Neural progenitor cell (in vitro differentiated cells): ENCODE data around the gene NR1H2. TPM values are rescaled to one million over a fixed set of nuclear protein-coding genes. Genes with fewer than 3 reads are reported as not detected.

Experiments used
- DNase-seq: peaks from one replicate; pipeline ENCODE4 v3.0.0-alpha.2; 2016; ENCODE audit warnings: low spot score
- H2AFZ ChIP-seq: fragments of 200-600 bp; sonication (generic); replicated peaks from 2 replicates; pipeline ENCODE4 v1.6.1; 2016; ENCODE audit warnings: antibody characterized with exemption
- H3F3A ChIP-seq: fragments of 200-600 bp; sonication (generic); 2 replicates; pipeline ENCODE4 v1.6.1; 2016; ENCODE audit warnings: antibody characterized with exemption, low read depth
- H3K27ac ChIP-seq: fragments of 200-600 bp; sonication (generic); 2 replicates; pipeline ENCODE4 v1.5.1; 2016; ENCODE audit warnings: mild to moderate bottlenecking
- H3K27me3 ChIP-seq: fragments of 200-600 bp; sonication (generic); 2 replicates; pipeline ENCODE4 v1.6.1; 2016; ENCODE audit warnings: mild to moderate bottlenecking, moderate library complexity
- H3K36me3 ChIP-seq: fragments of 200-600 bp; sonication (generic); 2 replicates; pipeline ENCODE4 v1.5.1; 2016
- H3K4me1 ChIP-seq: fragments of 200-600 bp; sonication (generic); 2 replicates; pipeline ENCODE4 v1.6.1; 2016; ENCODE audit warnings: mixed run types
- H3K4me2 ChIP-seq: fragments of 200-600 bp; sonication (generic); 2 replicates; pipeline ENCODE4 v1.6.1; 2016
- H3K4me3 ChIP-seq: fragments of 200-600 bp; sonication (generic); 2 replicates; pipeline ENCODE4 v1.5.1; 2016
- H3K79me2 ChIP-seq: fragments of 200-600 bp; sonication (generic); 2 replicates; pipeline ENCODE4 v1.6.1; 2016; ENCODE audit warnings: low read depth
- H3K9ac ChIP-seq: fragments of 200-600 bp; sonication (generic); 2 replicates; pipeline ENCODE4 v1.6.1; 2016
- H3K9me3 ChIP-seq: fragments of 200-600 bp; sonication (generic); 2 replicates; pipeline ENCODE4 v1.5.1; 2016; ENCODE audit warnings: low read depth
- H4K20me1 ChIP-seq: fragments of 200-600 bp; sonication (generic); 2 replicates; pipeline ENCODE4 v1.6.1; 2016; ENCODE audit warnings: low read depth
- H3K27ac Mint-ChIP-seq: 3 replicates; pipeline ENCODE4 v1.8.0; 2021; ENCODE audit warnings: mixed read lengths
- H3K27me3 Mint-ChIP-seq: 2 replicates; pipeline ENCODE4 v1.8.0; 2022; ENCODE audit warnings: low read depth, mild to moderate bottlenecking, inconsistent platforms, moderate library complexity, mixed read lengths; ENCODE audit not compliant: insufficient read depth
- H3K36me3 Mint-ChIP-seq: 3 replicates; pipeline ENCODE4 v1.8.0; 2021; ENCODE audit warnings: mixed read lengths
- H3K4me1 Mint-ChIP-seq: 3 replicates; pipeline ENCODE4 v1.8.0; 2021; ENCODE audit warnings: mixed read lengths
- H3K4me3 Mint-ChIP-seq: 3 replicates; pipeline ENCODE4 v1.8.0; 2021; ENCODE audit warnings: mild to moderate bottlenecking, moderate library complexity, mixed read lengths
- H3K9me3 Mint-ChIP-seq: 3 replicates; pipeline ENCODE4 v1.8.0; 2020; ENCODE audit warnings: mixed read lengths
- CTCF ChIP-seq: fragments of 200-600 bp; sonication (generic); IDR thresholded peaks from 2 replicates; pipeline ENCODE4 v1.5.1; 2017; ENCODE audit warnings: antibody characterized with exemption, mild to moderate bottlenecking
- EZH2 ChIP-seq: fragments of 200-600 bp; sonication (generic); IDR thresholded peaks from 2 replicates; pipeline ENCODE4 v1.6.1; 2017; ENCODE audit warnings: antibody characterized with exemption, mild to moderate bottlenecking, moderate library complexity
- EZH2phosphoT487 ChIP-seq: fragments of 200-600 bp; sonication (generic); IDR thresholded peaks from 2 replicates; pipeline ENCODE4 v1.6.1; 2017; ENCODE audit warnings: antibody characterized with exemption
- total RNA-seq: library from RNA; depleted of rRNA; stranded (reverse); fragments of >200 nt; gene quantifications from 2 replicates; pipeline ENCODE4 v1.2.3, GENCODE V29; 2015; ENCODE audit warnings: low replicate concordance

NR1H2 gene
- total RNA-seq, 1 donor from 2014 or later: 25.4 TPM

- DNase-seq: no peak
- Histone ChIP-seq H3K27me3 (peaks cover 35% of the 10 kb centered on the region), H3K79me2 (no peaks in the 10 kb centered on the region), H3K36me3 (no peaks in the 10 kb centered on the region), H3K4me2 (no peak overlapping the region), H3K9me3 (no peaks in the 10 kb centered on the region), H3K4me3 (no peak overlapping the region), H3K27ac (no peak overlapping the region), H3K9ac (no peak overlapping the region), H2AFZ (no peak overlapping the region), H3F3A (no peaks in the 10 kb centered on the region), H3K4me1 (peaks cover 7% of the 10 kb centered on the region), H4K20me1 (peaks cover 3% of the 10 kb centered on the region)
- no peaks in the 10 kb centered on the region for H3K9me3 Mint-ChIP-seq
- no peak overlapping the region for H3K4me3 Mint-ChIP-seq
- H3K27me3 Mint-ChIP-seq: peaks cover 17% of the 10 kb centered on the region
- no peak overlapping the region for H3K27ac Mint-ChIP-seq
- H3K4me1 Mint-ChIP-seq: peaks cover 12% of the 10 kb centered on the region
- no peak for TF ChIP-seq EZH2phosphoT487
- H3K36me3 Mint-ChIP-seq: no peaks in the 10 kb centered on the region
Measured at GRCh38 chr19:50422397-50423278, 46.4 kb downstream of the NR1H2 start.

DNA sequence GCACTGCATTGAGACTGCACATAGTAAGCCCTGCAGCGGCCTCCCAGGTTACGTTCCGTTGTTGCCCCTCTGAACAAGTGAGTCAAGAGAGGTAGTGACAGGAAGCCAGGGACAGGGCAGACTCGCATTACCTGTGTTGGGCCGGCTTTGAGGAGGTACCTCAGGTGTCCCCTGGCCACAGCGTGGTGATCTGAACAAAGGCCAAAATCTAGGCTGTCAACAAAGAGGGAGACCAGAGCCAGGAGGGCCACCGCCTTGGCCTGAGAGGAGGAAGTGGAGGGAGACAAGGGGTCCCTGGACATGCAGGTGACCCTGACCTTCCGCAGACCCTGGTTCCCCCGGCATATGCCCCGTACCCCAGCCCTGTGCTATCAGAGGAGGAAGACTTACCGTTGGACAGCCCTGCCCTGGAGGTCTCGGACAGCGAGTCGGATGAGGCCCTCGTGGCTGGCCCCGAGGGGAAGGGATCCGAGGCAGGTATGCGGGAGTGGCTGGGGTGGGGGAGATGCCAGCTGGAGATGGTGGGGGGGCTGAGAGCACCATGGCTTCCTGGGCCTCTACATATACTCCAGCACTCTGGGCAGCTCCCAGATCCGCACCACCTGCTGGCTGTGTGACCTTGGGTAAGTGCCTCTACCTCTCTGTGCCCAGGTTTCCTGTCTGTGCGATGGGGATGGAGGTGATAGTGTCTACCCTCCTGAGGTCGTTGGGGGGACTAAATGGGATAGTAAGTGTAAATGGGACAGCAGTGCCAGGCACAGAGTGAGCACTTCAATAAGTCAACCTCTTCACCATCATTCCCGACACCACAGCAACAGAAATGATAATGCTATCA is 47.2 kb downstream of the NR1H2 start:
- Histone ChIP-seq H3F3A (no peaks in the 10 kb centered on the region), H2AFZ (no peak overlapping the region), H3K79me2 (no peaks in the 10 kb centered on the region), H4K20me1 (no peaks in the 10 kb centered on the region), H3K4me3 (no peak overlapping the region), H3K27ac (no peak overlapping the region), H3K36me3 (no peaks in the 10 kb centered on the region), H3K4me2 (no peak overlapping the region), H3K27me3 (peaks cover 38% of the 10 kb centered on the region), H3K4me1 (peaks cover 6% of the 10 kb centered on the region), H3K9ac (no peak overlapping the region), H3K9me3 (no peaks in the 10 kb centered on the region)
- no peak overlapping the region for H3K4me3 Mint-ChIP-seq
- no peak overlapping the region for H3K27ac Mint-ChIP-seq
- no peaks in the 10 kb centered on the region for H3K36me3 Mint-ChIP-seq
- no peak for TF ChIP-seq EZH2phosphoT487
- TF ChIP-seq EZH2: no peak
- TF ChIP-seq CTCF: no peak
- H3K9me3 Mint-ChIP-seq: no peaks in the 10 kb centered on the region
- no peak for DNase-seq
- peaks cover 17% of the 10 kb centered on the region for H3K27me3 Mint-ChIP-seq
- H3K4me1 Mint-ChIP-seq: peaks cover 10% of the 10 kb centered on the region

DNA sequence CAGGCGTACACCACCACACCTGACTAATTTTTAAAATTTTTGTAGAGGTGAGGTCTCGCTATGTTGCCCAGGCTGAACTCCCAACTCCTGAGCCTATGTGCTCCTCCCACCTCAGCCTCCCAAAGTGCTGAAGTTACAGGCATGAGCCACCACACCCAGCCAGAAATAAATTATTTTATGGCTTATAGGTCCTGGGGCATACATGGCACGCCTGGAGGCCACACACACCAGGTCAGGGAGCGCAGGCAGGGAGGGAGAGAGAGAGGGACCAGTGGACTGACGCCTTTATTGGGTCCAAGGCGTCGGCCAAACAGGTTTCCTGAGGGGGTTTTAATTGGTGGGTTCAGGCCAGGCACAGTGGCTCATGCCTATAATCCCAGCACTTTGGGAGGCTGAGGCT is 49.3 kb downstream of the NR1H2 start:
- no peaks in the 10 kb centered on the region for H3K36me3 Mint-ChIP-seq
- no peak overlapping the region for H3K4me3 Mint-ChIP-seq
- H3K27ac Mint-ChIP-seq: no peak overlapping the region
- DNase-seq: no peak
- Histone ChIP-seq H3K4me1 (no peaks in the 10 kb centered on the region), H4K20me1 (no peaks in the 10 kb centered on the region), H3K79me2 (no peaks in the 10 kb centered on the region), H3K9me3 (no peaks in the 10 kb centered on the region), H3K4me3 (no peak overlapping the region), H3K36me3 (no peaks in the 10 kb centered on the region), H3K9ac (no peak overlapping the region), H3F3A (peaks cover 4% of the 10 kb centered on the region), H3K27me3 (peaks cover 38% of the 10 kb centered on the region), H3K4me2 (no peak overlapping the region), H3K27ac (no peak overlapping the region), H2AFZ (no peak overlapping the region)
- no peaks in the 10 kb centered on the region for H3K9me3 Mint-ChIP-seq
- H3K27me3 Mint-ChIP-seq: peaks cover 18% of the 10 kb centered on the region
- H3K4me1 Mint-ChIP-seq: peaks cover under 1% of the 10 kb centered on the region
- TF ChIP-seq EZH2phosphoT487 (no peak), CTCF (no peak), EZH2 (no peak)
